Activated naive CD4-positive, alpha-beta T cell treated with anti-CD3 and anti-CD28 coated beads, Interleukin-2, amount 10 ng/mL, durations not matched to agents 7 days and 5 days (primary cell): ENCODE data around the gene CCNI.
A peak's percentile ranks its signal among the peaks of the same experiment; 100 is the strongest.
"Not testable (repeated sequence)": the region's sequence is repeated elsewhere in the genome, so short reads cannot be mapped to it uniquely, and the experiment has no call there.

Source experiments
- CTCF ChIA-PET: fragments of 350-600 bp; sonication (Branson Sonifier 250); formaldehyde crosslinking; loops from one replicate; lab custom pipeline; 2021; ENCODE audit warnings: antibody characterized with exemption; lab: Charles Lee
- DNase-seq: peaks from one replicate; pipeline ENCODE4 v3.0.0-alpha.2; 2020
- H3K27ac Mint-ChIP-seq: one replicate; pipeline ENCODE4 v1.8.0; 2021; ENCODE audit warnings: mild to moderate bottlenecking, moderate library complexity, mixed read lengths
- H3K27me3 Mint-ChIP-seq: one replicate; pipeline ENCODE4 v1.8.0; 2021; ENCODE audit warnings: mild to moderate bottlenecking, mixed read lengths
- H3K36me3 Mint-ChIP-seq: one replicate; pipeline ENCODE4 v1.8.0; 2021; ENCODE audit warnings: mixed read lengths
- H3K4me1 Mint-ChIP-seq: one replicate; pipeline ENCODE4 v1.8.0; 2021; ENCODE audit warnings: mixed read lengths
- H3K4me3 Mint-ChIP-seq: one replicate; pipeline ENCODE4 v1.8.0; 2021; ENCODE audit warnings: mild to moderate bottlenecking, moderate library complexity, mixed read lengths
- H3K9me3 Mint-ChIP-seq: one replicate; pipeline ENCODE4 v1.8.0; 2021; ENCODE audit warnings: mixed read lengths

The CCNI gene

GRCh38 chr4:77043507-77044136 is 32.2 kb downstream of the CCNI start:
- no peak overlapping the region for H3K27ac Mint-ChIP-seq
- peaks cover 4% of the 10 kb centered on the region for H3K4me1 Mint-ChIP-seq

GRCh38 chr4:77040854-77041725 is 34.7 kb downstream of the CCNI start:
- H3K9me3 Mint-ChIP-seq: no peaks in the 10 kb centered on the region
- peaks cover 13% of the 10 kb centered on the region for H3K36me3 Mint-ChIP-seq
- no peak overlapping the region for H3K27ac Mint-ChIP-seq
- no peaks in the 10 kb centered on the region for H3K27me3 Mint-ChIP-seq
- CTCF ChIA-PET: interaction anchor here (1.1 kb wide), 1 partner anchor 11 kb away, joined by 3 read pairs; no protein-coding TSS in a partner anchor
- DNase-seq: no peak
- H3K4me1 Mint-ChIP-seq: peaks cover 4% of the 10 kb centered on the region
- no peak overlapping the region for H3K4me3 Mint-ChIP-seq

More at GRCh38 chr4:77043507-77044136, 32.2 kb downstream of the CCNI start:
- H3K4me3 Mint-ChIP-seq: no peak overlapping the region
- DNase-seq: no peak
- H3K9me3 Mint-ChIP-seq: no peaks in the 10 kb centered on the region
- CTCF ChIA-PET: interaction anchor here (0.5 to 2.9 kb wide), 9 partner anchors 9 to 160 kb away, joined by 3 to 14 read pairs (median 4); no protein-coding TSS in a partner anchor
- no peaks in the 10 kb centered on the region for H3K27me3 Mint-ChIP-seq
- H3K36me3 Mint-ChIP-seq: peaks cover 22% of the 10 kb centered on the region

- Mint-ChIP-seq H3K4me1 (peaks cover 4% of the 10 kb centered on the region), H3K27me3 (no peaks in the 10 kb centered on the region), H3K36me3 (peaks cover 15% of the 10 kb centered on the region), H3K4me3 (no peak overlapping the region), H3K9me3 (no peaks in the 10 kb centered on the region), H3K27ac (no peak overlapping the region)
- CTCF ChIA-PET: interaction anchor here (1.1 kb wide), 1 partner anchor 12 kb away, joined by 3 read pairs; no protein-coding TSS in a partner anchor
- DNase-seq: no peak
These were observed 35.5 kb downstream of the CCNI start for GRCh38 chr4:77040270-77040669.

GRCh38 chr4:77039796-77040195 is 36.0 kb downstream of the CCNI start:
- Mint-ChIP-seq H3K9me3 (no peaks in the 10 kb centered on the region), H3K4me1 (peaks cover 4% of the 10 kb centered on the region), H3K27ac (no peak overlapping the region), H3K27me3 (no peaks in the 10 kb centered on the region), H3K4me3 (no peak overlapping the region), H3K36me3 (peaks cover 17% of the 10 kb centered on the region)
- CTCF ChIA-PET: no interaction called here
- no peak for DNase-seq

- CTCF ChIA-PET: interaction anchor here (1.5 to 1.7 kb wide), 2 partner anchors 43 to 165 kb away, joined by 3 to 4 read pairs; no protein-coding TSS in a partner anchor
- Mint-ChIP-seq H3K4me1 (no peaks in the 10 kb centered on the region), H3K27me3 (no peaks in the 10 kb centered on the region), H3K36me3 (peaks cover 18% of the 10 kb centered on the region), H3K9me3 (no peaks in the 10 kb centered on the region), H3K4me3 (no peak overlapping the region), H3K27ac (no peak overlapping the region)
- DNase-seq: no peak
These were observed 38.1 kb downstream of the CCNI start for GRCh38 chr4:77037736-77038135.

- H3K4me1 Mint-ChIP-seq, H3K9me3 Mint-ChIP-seq, H3K4me3 Mint-ChIP-seq, H3K27me3 Mint-ChIP-seq, H3K27ac Mint-ChIP-seq, DNase-seq: not testable (repeated sequence)
- CTCF ChIA-PET: interaction anchor here (1.7 kb wide), 1 partner anchor 43 kb away, joined by 3 read pairs; no protein-coding TSS in a partner anchor
- peaks cover 22% of the 10 kb centered on the region for H3K36me3 Mint-ChIP-seq
These were observed 38.6 kb downstream of the CCNI start for GRCh38 chr4:77037168-77037567.

GRCh38 chr4:77036206-77036605 is 39.6 kb downstream of the CCNI start:
- CTCF ChIA-PET: no interaction called here
- H3K27me3 Mint-ChIP-seq: no peaks in the 10 kb centered on the region
- no peak overlapping the region for H3K4me3 Mint-ChIP-seq
- H3K4me1 Mint-ChIP-seq: peaks cover 14% of the 10 kb centered on the region
- DNase-seq: no peak
- no peaks in the 10 kb centered on the region for H3K9me3 Mint-ChIP-seq
- no peak overlapping the region for H3K27ac Mint-ChIP-seq
- peaks cover 29% of the 10 kb centered on the region for H3K36me3 Mint-ChIP-seq

GRCh38 chr4:77035153-77035552 is 40.6 kb downstream of the CCNI start:
- Mint-ChIP-seq H3K27me3 (no peaks in the 10 kb centered on the region), H3K4me3 (no peak overlapping the region), H3K4me1 (peaks cover 23% of the 10 kb centered on the region), H3K27ac (no peak overlapping the region), H3K36me3 (peaks cover 35% of the 10 kb centered on the region), H3K9me3 (no peaks in the 10 kb centered on the region)
- no peak for DNase-seq
- CTCF ChIA-PET: interaction anchor here (1.1 to 1.5 kb wide), 2 partner anchors 31 to 169 kb away, joined by 3 read pairs; no protein-coding TSS in a partner anchor

- Mint-ChIP-seq H3K9me3 (no peaks in the 10 kb centered on the region), H3K27me3 (no peaks in the 10 kb centered on the region), H3K4me3 (no peak overlapping the region), H3K4me1 (peaks cover 51% of the 10 kb centered on the region), H3K36me3 (peaks cover 33% of the 10 kb centered on the region), H3K27ac (no peak overlapping the region)
- no peak for DNase-seq
- CTCF ChIA-PET: interaction anchor here (0.6 to 2.7 kb wide), 8 partner anchors 13 to 724 kb away, joined by 3 to 14 read pairs (median 4); no protein-coding TSS in a partner anchor
These were observed 44.2 kb downstream of the CCNI start for GRCh38 chr4:77031544-77031943.

GRCh38 chr4:77029757-77030156 is 46.0 kb downstream of the CCNI start:
- not testable (repeated sequence) for H3K27ac Mint-ChIP-seq, H3K27me3 Mint-ChIP-seq, DNase-seq, H3K9me3 Mint-ChIP-seq, H3K4me3 Mint-ChIP-seq
- Mint-ChIP-seq H3K4me1 (peaks cover 64% of the 10 kb centered on the region), H3K36me3 (peaks cover 42% of the 10 kb centered on the region)
- CTCF ChIA-PET: interaction anchor here (1.1 kb wide), 1 partner anchor 17 kb away, joined by 5 read pairs; no protein-coding TSS in a partner anchor

- CTCF ChIA-PET: interaction anchor here (0.9 to 1.2 kb wide), 2 partner anchors 15 to 17 kb away, joined by 3 to 4 read pairs; no protein-coding TSS in a partner anchor
- Mint-ChIP-seq H3K36me3 (peaks cover 44% of the 10 kb centered on the region), H3K4me1 (peaks cover 69% of the 10 kb centered on the region)
These were observed 47.5 kb downstream of the CCNI start for GRCh38 chr4:77028246-77028645.

GRCh38 chr4:77026322-77026704 is 49.5 kb downstream of the CCNI start:
- Mint-ChIP-seq H3K4me1 (peaks cover 56% of the 10 kb centered on the region), H3K4me3 (no peak overlapping the region), H3K27ac (peak overlapping the region; percentile 14), H3K36me3 (peaks cover 42% of the 10 kb centered on the region), H3K9me3 (no peaks in the 10 kb centered on the region), H3K27me3 (peaks cover 6% of the 10 kb centered on the region)
- no peak for DNase-seq
- CTCF ChIA-PET: interaction anchor here (1.1 kb wide), 1 partner anchor 31 kb away, joined by 3 read pairs; no protein-coding TSS in a partner anchor

More at GRCh38 chr4:77028246-77028645, 47.5 kb downstream of the CCNI start:
- no peak for DNase-seq
- Mint-ChIP-seq H3K27me3 (peaks cover 6% of the 10 kb centered on the region), H3K27ac (peak overlapping the region; percentile 4), H3K9me3 (no peaks in the 10 kb centered on the region), H3K4me3 (no peak overlapping the region)

GRCh38 chr4:77025643-77026321 is 50.0 kb downstream of the CCNI start:
- no peak overlapping the region for H3K4me3 Mint-ChIP-seq
- H3K4me1 Mint-ChIP-seq: peaks cover 51% of the 10 kb centered on the region
- no peaks in the 10 kb centered on the region for H3K9me3 Mint-ChIP-seq
- peaks cover 6% of the 10 kb centered on the region for H3K27me3 Mint-ChIP-seq
- peak overlapping the region; percentile 24 for H3K27ac Mint-ChIP-seq
- H3K36me3 Mint-ChIP-seq: peaks cover 43% of the 10 kb centered on the region
- CTCF ChIA-PET: interaction anchor here (1.1 kb wide), 1 partner anchor 30 kb away, joined by 3 read pairs; no protein-coding TSS in a partner anchor
- no peak for DNase-seq
